ENCODE results near the gene JARID2.

DNA sequence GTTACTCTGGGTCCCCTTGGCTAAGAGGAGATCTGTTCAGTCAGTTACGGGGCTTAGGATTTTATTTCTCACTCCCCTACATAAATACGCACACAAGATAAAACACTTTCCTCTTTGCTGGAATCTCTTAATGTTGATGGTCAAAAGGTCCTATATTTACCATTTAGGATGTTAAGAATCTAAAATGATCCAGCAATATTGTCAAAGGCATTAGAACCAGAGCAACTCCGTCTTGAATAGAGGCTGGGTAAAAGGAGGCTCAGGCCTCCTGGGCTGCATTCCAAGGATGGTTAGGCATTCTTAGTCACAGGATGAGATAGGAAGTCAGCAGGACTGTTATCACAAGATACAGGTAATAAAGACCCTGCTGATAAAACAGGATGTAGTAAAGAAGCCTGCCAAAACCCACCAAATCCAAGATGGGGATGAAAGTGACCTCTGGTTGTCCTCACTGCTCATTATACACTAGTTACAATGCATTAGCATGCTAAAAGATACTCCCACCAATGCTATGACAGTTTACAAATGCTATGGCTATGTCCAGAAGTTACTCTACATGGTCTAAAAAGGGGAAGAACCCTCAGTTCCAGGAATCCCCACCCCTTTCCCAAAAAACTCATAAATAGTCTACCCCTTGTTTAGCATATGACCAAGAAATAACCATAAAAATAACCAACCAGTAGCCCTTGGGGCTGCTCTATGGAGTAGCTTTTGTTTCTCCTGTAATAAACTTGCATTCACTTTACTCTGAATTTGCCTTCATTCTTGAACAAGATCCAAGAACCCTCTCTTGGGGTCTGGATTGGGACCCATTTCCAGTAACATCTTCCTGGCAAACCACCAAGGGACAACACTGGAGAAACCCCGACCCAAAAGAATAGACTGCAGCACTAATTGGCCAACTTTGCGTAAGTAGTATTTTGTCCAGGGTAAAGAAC, 309.5 kb downstream of the JARID2 start:
- TF ChIP-seq CTCF (conservative IDR thresholded peaks at IDR 0.05; ENCODE audit: low read depth, low read length) (no peak), POLR2A (IDR thresholded peaks at IDR 0.05; ENCODE audit: low read depth, low read length) (no peak), USF2 (IDR thresholded peaks at IDR 0.05; ENCODE audit: low read depth, low read length) (no peak), SMC3 (IDR thresholded peaks at IDR 0.05; ENCODE audit: low read depth, low read length) (no peak), MAZ (IDR thresholded peaks at IDR 0.05; ENCODE audit: borderline replicate concordance, low read depth, low read length) (no peak)
- TF ChIP-seq, protein P1, sequence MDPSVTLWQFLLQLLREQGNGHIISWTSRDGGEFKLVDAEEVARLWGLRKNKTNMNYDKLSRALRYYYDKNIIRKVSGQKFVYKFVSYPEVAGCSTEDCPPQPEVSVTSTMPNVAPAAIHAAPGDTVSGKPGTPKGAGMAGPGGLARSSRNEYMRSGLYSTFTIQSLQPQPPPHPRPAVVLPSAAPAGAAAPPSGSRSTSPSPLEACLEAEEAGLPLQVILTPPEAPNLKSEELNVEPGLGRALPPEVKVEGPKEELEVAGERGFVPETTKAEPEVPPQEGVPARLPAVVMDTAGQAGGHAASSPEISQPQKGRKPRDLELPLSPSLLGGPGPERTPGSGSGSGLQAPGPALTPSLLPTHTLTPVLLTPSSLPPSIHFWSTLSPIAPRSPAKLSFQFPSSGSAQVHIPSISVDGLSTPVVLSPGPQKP (IDR thresholded peaks at IDR 0.05; ENCODE audit: borderline replicate concordance, low read depth, low read length) = no peak
